HG03039 (cell line): Measurements from ENCODE around the gene CDH12.
"Not testable (repeated sequence)": the region's sequence is repeated elsewhere in the genome, so short reads cannot be mapped to it uniquely, and the experiment has no call there.

ENCODE experiments used
- ATAC-seq: cut with Tn5 transposase; IDR thresholded peaks from one replicate; pipeline ENCODE4 v1.9.1; 2021; ENCODE audit warnings: mild to moderate bottlenecking, moderate library complexity; ENCODE audit not compliant: unreplicated experiment

CDH12 gene

GRCh38 chr5:22774214-22774613 is 78.9 kb downstream of the CDH12 start:
- not testable (repeated sequence) for ATAC-seq

- no peak for ATAC-seq
Measured at GRCh38 chr5:22764736-22765135, 88.4 kb downstream of the CDH12 start.

GRCh38 chr5:22757776-22758175 is 95.4 kb downstream of the CDH12 start:
- no peak for ATAC-seq

DNA sequence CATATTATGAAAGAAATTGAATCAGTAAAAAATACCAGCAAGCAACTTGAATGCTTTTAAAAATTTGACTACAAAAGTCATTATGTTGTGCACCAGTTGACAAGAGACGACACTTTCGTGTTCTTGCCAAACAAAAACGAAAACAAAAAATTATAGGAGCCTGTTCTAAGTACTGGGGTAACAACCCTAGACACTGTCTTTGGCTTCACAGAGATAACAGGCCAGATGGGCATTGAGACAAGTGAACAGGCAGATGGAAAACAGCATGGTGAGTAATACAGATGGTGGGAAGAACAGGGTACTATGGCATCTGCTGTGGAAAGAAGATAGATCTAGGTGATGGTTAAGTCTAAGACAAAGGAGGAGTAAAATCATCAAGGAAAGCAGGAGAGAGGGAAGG is 99.0 kb downstream of the CDH12 start:
- ATAC-seq: no peak

DNA sequence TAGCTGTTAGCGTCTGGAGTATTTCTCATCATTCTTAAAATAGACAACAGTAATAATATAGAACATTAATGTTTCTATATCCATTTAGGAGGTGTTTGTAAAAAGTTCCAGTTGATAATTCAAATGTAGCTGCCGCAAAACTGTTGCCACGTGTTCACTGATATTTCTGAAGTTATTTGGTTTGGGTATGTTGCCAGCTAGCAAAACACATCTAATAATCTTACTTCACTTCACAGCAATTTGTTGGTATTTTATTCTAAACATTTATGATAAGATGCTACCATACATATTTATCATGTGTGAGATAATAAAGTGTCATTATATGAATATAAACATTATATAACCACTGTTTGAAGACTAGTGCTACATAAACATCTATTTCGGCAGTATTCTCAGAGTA is 101.6 kb downstream of the CDH12 start:
- no peak for ATAC-seq

DNA sequence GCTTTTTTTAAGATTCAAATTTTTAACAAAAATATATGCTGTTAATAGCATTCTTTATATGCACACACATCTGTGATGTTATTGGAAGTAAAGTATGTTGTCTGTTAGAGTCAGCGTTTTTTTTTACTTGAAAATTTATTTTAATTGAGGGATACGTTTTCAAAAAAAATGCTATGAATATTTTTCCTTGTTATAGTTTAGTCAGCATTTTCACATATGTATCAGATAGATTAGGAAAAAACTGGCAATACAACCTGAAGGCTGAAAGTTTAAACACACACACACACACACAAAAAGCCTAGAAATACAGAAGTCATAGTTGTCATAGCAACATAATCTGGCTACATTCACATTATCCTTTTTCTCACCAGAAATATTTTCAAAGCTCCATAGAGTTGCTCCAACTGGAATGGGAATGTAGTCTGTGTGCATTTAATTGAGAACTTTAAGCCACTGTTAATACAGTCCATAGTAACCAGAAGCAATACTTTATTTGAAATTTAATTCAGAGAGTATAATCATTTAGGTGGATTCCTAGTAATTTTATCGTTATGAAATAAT is 116.6 kb downstream of the CDH12 start:
- ATAC-seq: no peak

GRCh38 chr5:22734907-22735306 is 118.2 kb downstream of the CDH12 start:
- no peak for ATAC-seq

DNA sequence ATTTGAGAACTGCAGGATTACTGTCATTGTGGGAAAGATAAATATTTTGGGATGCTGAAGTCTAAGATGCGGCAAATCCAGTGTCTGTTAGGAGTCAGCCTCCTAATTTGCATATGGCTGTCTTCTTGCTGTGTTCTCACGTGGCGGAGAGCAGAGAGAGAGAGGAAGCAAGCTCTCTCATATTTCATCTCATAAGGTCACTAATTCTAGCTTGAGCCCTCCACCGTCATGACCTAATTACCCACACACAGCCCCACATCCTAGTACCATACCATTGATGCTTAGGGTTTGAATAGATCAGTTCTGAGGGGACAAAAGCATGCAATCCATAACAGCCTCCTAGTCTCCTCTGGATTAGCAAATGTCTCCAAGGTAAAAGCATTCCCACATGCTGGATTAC is 124.5 kb downstream of the CDH12 start:
- no peak for ATAC-seq

- ATAC-seq: no peak
Measured at GRCh38 chr5:22722491-22722890, 130.7 kb downstream of the CDH12 start.

GRCh38 chr5:22722056-22722455 is 131.1 kb downstream of the CDH12 start:
- ATAC-seq: no peak

- ATAC-seq: no peak
Measured at GRCh38 chr5:22719842-22720241, 133.3 kb downstream of the CDH12 start.

DNA sequence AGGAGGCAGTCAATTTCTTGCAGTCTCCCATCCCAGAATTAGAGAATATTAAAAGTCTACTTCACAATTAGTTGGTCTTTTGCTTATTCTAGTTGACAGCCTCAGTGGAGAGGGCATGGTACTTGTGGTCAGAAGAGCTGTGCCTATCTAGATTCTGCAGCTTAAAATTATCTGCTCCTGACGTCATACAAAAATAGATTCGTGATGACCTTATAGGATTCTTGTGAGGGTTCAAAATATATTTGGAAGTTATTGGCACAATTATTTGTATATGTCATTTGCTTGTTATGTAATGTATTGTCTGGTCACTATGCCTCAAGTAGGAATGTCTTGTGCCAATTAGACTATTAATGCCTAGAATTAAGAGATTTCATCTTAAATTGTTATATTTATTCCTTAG is 142.5 kb downstream of the CDH12 start:
- ATAC-seq: no peak

GRCh38 chr5:22709743-22710142 is 143.4 kb downstream of the CDH12 start:
- no peak for ATAC-seq

DNA sequence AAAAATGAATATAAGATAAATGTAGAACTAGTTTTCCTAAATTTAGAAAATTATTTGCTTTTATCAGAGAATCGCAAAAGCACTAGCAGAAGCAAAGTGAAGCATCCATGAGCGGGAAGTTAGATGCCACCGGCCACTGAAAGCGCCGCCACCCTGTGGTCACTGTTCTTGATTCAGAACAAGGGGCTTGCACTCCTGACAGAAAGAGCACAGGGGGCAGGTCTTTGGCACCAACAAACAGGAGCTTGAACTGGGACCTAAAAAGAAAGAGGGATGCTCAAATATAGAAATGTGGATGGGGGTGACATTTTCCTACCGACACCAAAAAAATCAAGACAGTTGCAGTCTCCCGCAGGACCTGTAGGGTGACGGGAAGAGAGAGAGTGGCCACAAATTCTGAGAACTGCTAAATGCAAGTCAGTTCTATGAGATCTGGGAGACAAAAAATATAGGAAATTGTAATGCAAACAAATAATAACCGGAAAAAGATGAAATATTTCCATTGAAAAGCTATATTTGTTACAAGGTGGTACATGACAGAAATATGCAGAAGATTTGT is 144.3 kb downstream of the CDH12 start:
- ATAC-seq: no peak

DNA sequence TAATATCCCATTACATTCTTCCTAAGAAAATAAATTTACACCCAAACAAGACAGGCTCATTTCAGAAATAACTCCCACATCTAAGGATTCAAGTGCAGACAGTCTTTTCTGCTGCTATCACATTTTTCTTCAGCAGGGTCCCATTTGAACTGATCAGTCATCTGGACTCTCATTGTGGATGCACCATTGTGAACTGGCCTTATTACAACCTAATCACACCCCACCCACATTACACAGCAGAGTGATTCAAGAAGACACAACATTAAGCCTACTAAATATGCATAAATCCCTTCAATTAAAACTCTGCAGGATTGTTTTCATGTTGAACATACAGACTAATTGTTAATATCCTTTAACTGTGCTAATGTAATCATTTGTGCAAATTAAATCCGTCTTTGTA is 146.2 kb downstream of the CDH12 start:
- no peak for ATAC-seq

- no peak for ATAC-seq
Measured at GRCh38 chr5:22699319-22699718, 153.8 kb downstream of the CDH12 start.

DNA sequence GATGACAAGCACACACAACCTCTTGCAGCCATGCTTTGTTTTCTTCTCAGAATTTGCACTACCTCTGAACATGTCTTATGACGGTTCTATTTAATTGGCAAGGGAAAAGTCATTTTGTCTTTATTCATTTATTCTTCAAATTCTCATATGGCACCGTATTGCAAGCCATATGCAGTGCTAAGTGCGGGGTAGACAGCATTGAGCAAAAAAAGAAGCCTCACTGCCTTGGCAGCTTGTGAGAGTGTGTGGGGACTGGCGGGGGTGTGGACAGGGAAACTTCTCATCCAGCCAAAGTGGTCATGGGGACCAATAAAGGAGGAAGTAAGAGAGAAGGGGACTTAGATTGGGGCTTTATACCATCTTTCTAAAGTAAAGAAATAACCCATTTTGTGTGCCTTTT is 160.0 kb downstream of the CDH12 start:
- ATAC-seq: no peak

- no peak for ATAC-seq
Measured at GRCh38 chr5:22683050-22683449, 170.1 kb downstream of the CDH12 start.

- no peak for ATAC-seq
Measured at GRCh38 chr5:22678886-22679285, 174.3 kb downstream of the CDH12 start.

DNA sequence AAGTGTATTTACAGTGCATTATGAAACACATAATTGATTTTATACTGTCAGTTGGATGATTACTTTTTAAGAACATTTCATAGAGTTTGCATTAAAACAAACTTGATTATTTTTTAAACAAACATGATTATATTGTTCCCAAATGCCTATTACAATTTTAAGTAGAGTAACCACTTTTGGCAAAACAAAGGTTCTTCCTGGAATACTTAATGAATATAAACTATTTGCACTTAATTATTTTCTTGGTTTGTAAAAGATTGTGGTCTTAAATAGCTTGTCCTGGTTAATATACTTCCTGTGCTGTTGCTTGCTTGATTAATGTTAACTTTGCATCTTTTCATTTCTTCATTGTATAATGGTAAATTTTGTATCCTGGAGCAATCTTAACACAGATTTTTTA is 180.0 kb downstream of the CDH12 start:
- no peak for ATAC-seq

- no peak for ATAC-seq
Measured at GRCh38 chr5:22669345-22669744, 183.8 kb downstream of the CDH12 start.

GRCh38 chr5:22665801-22666200 is 187.3 kb downstream of the CDH12 start:
- ATAC-seq: no peak

GRCh38 chr5:22663134-22663533 is 190.0 kb downstream of the CDH12 start:
- ATAC-seq: no peak
